22Rv1 (cell line): ENCODE data around the gene JSRP1.

Source experiments
- H3K27ac ChIP-seq: fragments of 450-650 bp; 2 replicates; pipeline ENCODE4 v1.5.1; 2017
- ZFX ChIP-seq: fragments of 450-650 bp; IDR thresholded peaks from 2 replicates; pipeline ENCODE4 v1.6.1; 2017; ENCODE audit warnings: antibody characterized with exemption, borderline replicate concordance
- TF ChIP-seq, protein P1 (sequence below): fragments of 450-650 bp; IDR thresholded peaks from 2 replicates; pipeline ENCODE4 v1.5.1; 2017; ENCODE audit warnings: mild to moderate bottlenecking

JSRP1 gene

DNA sequence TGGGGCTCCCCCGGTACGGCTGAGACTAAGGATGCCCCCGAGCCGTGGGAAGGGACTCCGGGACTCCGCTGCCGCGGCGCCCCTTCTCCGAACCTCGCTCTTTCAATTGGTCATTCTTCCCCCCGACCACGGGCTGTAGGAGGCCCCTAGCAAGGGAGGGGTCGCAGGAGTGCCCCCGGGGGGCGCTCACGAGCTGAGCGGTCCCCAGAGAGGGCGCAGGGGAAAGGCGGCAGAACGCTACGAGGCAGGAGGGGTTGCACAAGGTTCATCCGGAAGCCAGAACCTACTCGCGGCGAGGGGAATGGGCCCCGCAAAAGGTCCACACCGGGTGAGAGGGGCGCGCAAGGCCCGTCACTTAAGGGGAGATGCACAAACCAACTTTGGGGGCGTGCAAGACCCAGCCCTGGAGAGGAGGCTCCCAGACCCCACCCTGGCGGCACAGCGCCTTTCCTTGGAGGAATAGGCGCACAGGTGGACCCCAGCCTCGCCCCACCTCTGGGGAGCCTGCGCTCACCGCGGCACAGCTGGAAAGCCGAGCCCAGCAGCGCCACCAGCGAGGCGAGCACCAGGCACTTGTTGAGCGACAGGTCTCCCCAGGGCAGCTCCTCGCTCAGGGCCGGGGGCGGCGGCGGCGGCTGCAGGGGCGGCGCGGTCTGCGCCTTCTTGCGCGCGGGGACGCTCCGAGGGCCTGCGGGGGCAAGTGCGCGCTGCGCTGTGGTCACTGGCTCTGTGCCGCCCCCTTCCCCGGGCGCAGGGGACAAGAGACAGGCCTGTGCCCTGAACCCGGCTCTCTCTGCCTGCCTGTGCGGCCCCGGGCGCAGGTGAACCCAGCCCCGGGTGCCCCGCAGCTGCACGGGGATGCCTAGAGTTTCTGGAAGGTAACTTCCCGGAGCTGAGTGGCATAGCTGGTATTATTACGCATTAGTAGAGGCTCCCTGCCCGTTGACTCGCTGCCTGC lies 2.8 kb downstream of the JSRP1 start:
- H3K27ac ChIP-seq = no peak overlapping the region
- TF ChIP-seq, protein P1, sequence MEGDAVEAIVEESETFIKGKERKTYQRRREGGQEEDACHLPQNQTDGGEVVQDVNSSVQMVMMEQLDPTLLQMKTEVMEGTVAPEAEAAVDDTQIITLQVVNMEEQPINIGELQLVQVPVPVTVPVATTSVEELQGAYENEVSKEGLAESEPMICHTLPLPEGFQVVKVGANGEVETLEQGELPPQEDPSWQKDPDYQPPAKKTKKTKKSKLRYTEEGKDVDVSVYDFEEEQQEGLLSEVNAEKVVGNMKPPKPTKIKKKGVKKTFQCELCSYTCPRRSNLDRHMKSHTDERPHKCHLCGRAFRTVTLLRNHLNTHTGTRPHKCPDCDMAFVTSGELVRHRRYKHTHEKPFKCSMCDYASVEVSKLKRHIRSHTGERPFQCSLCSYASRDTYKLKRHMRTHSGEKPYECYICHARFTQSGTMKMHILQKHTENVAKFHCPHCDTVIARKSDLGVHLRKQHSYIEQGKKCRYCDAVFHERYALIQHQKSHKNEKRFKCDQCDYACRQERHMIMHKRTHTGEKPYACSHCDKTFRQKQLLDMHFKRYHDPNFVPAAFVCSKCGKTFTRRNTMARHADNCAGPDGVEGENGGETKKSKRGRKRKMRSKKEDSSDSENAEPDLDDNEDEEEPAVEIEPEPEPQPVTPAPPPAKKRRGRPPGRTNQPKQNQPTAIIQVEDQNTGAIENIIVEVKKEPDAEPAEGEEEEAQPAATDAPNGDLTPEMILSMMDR = 0 out of 2 replicates have a peak, but pooled peaks have one; percentile 14
- TF ChIP-seq ZFX = no peak

DNA sequence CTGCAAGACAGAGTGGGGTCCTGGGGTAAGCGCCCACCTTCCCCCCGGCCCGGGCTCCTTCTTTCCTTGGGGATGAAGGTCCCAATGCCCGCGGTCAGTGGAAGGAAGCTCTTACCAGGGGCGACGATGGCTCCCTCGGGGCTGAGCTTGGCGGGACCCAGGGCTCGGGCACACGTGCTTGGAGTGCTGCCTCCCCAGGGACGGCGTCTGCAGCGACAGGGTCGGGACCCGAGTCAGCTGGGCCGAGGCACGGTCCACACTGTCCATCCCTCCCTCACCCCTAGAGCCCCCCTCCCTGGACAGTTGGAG lies 3.5 kb downstream of the JSRP1 start:
- no peak overlapping the region for H3K27ac ChIP-seq

DNA sequence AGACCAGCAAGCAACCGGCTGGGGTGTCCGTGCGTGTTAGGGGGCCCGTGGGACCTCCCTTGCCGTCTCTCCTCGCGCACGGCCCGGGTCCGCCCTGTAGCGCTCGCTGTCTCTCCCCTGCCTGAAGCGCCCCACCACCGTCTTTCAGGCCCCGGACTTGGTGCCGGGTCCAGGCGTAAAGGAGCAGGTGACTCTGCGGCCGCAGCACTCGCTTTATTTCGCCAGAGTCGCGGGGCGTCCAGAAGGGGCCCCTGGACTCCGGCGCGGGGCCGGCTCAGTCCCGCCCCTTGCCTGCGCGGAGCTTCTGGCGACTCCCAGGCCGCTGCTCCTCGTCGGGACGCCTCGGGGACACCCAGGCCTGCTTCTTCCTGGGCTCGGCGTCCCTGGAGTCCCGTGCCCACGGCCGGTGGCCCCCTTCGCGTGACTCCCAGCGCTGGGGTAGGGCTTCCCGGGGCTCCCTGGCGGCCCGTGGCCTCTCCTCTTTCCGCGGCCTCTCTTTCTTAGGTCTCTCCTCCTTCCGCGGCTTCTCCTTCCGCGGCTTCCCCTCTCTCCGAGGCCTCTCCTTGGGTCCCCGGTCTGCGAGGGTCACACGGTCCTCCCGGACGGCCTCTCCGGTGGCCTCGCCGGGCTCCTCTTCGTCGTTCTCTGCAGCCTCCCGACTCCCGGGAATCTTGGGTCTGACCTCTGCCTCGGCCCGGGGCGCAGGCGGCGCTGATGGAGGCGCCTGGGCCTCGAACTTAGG lies 4.0 kb downstream of the JSRP1 start:
- TF ChIP-seq, protein P1 = no peak
- H3K27ac ChIP-seq = no peak overlapping the region

More for the DNA sequence above, 3.5 kb downstream of the JSRP1 start:
- no peak for TF ChIP-seq ZFX
- TF ChIP-seq, protein P1 = no peak

DNA sequence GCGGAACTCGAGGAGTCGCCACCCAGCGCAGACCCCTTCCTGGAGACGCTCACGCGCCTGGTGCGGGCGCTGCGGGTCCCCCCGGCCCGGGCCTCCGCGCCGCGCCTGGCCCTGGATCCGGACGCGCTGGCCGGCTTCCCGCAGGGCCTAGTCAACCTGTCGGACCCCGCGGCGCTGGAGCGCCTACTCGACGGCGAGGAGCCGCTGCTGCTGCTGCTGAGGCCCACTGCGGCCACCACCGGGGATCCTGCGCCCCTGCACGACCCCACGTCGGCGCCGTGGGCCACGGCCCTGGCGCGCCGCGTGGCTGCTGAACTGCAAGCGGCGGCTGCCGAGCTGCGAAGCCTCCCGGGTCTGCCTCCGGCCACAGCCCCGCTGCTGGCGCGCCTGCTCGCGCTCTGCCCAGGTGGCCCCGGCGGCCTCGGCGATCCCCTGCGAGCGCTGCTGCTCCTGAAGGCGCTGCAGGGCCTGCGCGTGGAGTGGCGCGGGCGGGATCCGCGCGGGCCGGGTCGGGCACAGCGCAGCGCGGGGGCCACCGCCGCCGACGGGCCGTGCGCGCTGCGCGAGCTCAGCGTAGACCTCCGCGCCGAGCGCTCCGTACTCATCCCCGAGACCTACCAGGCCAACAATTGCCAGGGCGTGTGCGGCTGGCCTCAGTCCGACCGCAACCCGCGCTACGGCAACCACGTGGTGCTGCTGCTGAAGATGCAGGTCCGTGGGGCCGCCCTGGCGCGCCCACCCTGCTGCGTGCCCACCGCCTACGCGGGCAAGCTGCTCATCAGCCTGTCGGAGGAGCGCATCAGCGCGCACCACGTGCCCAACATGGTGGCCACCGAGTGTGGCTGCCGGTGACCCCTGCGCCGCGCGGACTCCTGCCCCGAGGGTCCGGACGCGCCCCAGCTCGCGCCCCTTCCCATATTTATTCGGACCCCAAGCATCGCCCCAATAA lies 4.8 kb downstream of the JSRP1 start:
- no peak overlapping the region for H3K27ac ChIP-seq
- TF ChIP-seq, protein P1 = no peak
- TF ChIP-seq ZFX = no peak

GRCh38 chr19:2250766-2251105 lies 5.5 kb downstream of the JSRP1 start:
- TF ChIP-seq, protein P1 = no peak
- no peak for TF ChIP-seq ZFX
- H3K27ac ChIP-seq = no peak overlapping the region

DNA sequence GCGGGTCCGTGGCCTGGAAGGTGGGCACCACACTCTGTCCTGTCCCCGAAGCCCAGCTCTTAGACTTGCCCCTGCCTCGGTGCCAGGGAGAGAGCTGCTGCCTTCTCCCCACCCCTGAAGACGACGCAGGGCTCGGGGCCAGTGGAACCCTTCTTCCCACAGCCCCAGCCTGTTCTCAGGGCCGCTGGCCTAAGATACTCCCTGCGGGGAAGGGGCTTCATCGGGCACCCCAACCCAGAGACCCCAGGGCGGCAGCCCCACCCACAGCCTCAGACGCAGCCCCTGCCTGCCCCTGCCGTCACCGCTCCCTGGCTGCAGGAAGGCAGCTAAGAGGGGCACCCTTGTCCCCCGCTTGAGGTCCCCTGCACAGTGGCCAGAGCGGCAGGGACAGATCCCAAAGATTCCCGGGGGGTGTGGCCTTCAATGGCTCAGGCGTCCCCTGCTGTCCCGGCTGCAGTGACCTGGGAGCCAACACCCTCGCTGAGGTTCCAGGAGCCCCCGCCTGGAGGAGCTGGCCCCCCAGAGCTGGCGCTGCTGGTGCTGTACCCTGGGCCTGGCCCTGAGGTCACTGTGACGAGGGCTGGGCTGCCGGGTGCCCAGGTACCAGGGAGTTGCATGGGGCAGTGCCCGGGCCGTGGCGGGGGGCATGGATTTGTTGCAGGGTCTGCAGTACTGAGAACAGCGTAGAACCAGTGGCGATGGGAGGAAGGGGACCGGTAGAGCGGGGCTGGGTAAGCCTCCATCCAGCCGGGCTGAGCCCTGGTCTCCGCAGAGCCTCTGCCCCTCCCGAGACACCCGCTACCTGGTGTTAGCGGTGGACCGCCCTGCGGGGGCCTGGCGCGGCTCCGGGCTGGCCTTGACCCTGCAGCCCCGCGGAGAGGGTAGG lies 6.1 kb downstream of the JSRP1 start:
- no peak for TF ChIP-seq ZFX
- TF ChIP-seq, protein P1 = no peak

More for the DNA sequence above, 6.1 kb downstream of the JSRP1 start:
- no peak overlapping the region for H3K27ac ChIP-seq
